Measurements from ENCODE around the gene KCNE5.

DNA sequence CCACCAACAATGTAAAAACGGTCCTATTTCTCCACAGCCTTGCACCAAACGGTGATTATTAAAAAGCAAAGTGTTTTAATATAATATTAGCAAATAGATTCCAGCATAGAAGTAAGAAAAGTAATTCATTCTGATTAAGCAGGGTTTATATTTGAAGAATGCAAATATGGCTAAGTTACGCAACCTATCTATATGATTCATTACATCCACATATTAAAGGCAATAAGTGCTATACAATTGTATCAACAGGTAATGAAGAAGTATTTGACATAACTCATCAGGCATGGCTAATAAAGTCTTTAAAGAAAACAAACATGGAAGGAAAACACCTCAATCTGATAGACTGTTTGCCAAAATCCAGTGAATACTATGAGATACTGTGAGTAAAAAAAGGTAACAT lies 29.0 kb downstream of the KCNE5 start:
- TF ChIP-seq POLR2A (IDR thresholded peaks at IDR 0.05; ENCODE audit: low read depth, low read length) (no peak), SPI1 (IDR thresholded peaks at IDR 0.05; ENCODE audit: low read depth, low read length) (no peak), POLR2AphosphoS5 (IDR thresholded peaks at IDR 0.05; ENCODE audit: low read depth, low read length) (no peak), POU2F2 (IDR thresholded peaks at IDR 0.05; ENCODE audit: low read depth, low read length) (no peak)
